C4-2B (cell line): ENCODE measurements around the gene RBM15.

Experiments
- H3K27ac ChIP-seq: fragments of 450-650 bp; 2 replicates; pipeline ENCODE4 v1.5.1; 2017
- CTCF ChIP-seq: fragments of 450-650 bp; conservative IDR thresholded peaks from 2 replicates; pipeline ENCODE4 v1.5.1; 2017; ENCODE audit warnings: mild to moderate bottlenecking
- ZFX ChIP-seq: fragments of 450-650 bp; IDR thresholded peaks from 2 replicates; pipeline ENCODE4 v1.6.1; 2017

RBM15 gene

GRCh38 chr1:110321846-110322245 lies 17.3 kb upstream of the RBM15 start:
- H3K27ac ChIP-seq = no peak overlapping the region
- TF ChIP-seq ZFX = no peak
- TF ChIP-seq CTCF = no peak

- TF ChIP-seq ZFX = no peak
- H3K27ac ChIP-seq = no peak overlapping the region
These were observed 14.5 kb upstream of the RBM15 start for GRCh38 chr1:110324667-110325066.

- TF ChIP-seq CTCF (no peak), ZFX (no peak)
- no peak overlapping the region for H3K27ac ChIP-seq
These were observed 12.4 kb upstream of the RBM15 start for GRCh38 chr1:110326826-110327225.

- no peak for TF ChIP-seq CTCF
- no peak for TF ChIP-seq ZFX
- no peak overlapping the region for H3K27ac ChIP-seq
These were observed 10.9 kb upstream of the RBM15 start for GRCh38 chr1:110328274-110328673.

- no peak for TF ChIP-seq CTCF
- TF ChIP-seq ZFX = no peak
- H3K27ac ChIP-seq = no peak overlapping the region
These were observed 10.5 kb upstream of the RBM15 start for GRCh38 chr1:110328700-110329099.

GRCh38 chr1:110335265-110335664 lies 3.9 kb upstream of the RBM15 start:
- TF ChIP-seq CTCF (no peak), ZFX (no peak)
- peak overlapping the region; percentile 28; the same call in 1 of the 2 replicates for H3K27ac ChIP-seq

- H3K27ac ChIP-seq = peak overlapping the region; percentile 28; the same call in 1 of the 2 replicates
- no peak for TF ChIP-seq ZFX
- TF ChIP-seq CTCF = no peak
These were observed 2.7 kb upstream of the RBM15 start for GRCh38 chr1:110336300-110337039.
